GM18498 (cell line): ENCODE data around the gene ALK.

Experiments
- ATAC-seq: cut with Tn5 transposase; IDR thresholded peaks from one replicate; pipeline ENCODE4 v1.9.1; 2021; ENCODE audit warnings: mild to moderate bottlenecking, moderate library complexity; ENCODE audit not compliant: unreplicated experiment

Gene ALK

DNA sequence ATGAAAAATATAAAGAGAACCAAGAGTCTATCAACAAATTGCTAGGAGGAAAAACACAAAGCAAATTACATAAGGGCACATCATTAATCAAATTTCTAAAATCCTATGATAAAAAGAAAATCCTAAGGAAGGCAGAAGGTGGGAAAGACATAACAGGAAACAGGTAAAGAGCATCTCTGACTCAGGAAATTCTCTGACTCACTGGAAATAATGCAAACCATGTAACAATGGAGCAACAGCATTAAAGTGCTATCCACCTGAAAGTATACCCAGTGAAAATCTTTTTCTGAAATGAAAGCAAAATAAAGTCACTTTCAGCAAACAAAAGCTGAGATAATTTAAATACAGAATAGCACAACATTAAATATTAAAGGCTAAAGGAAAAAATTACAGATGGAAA, 10.9 kb downstream of the ALK start:
- ATAC-seq = no peak

DNA sequence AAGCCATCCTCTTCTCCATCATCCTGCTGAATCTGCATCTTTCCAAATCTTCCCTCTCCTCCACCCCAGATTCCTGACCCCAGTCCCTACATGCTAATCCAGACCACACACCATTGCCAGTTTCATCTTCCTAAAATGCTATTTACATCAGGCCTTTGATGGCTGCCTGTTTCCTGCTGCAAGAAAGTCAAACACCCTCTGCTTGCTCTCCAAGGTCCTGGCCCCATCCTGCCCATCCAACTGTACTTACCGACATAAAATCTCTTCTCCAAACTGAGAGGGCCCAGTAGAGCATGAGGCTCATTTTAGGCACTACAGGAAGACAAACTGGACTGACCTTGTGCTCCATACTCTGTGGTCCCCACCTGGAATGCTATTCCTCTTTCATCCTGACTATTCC, 19.0 kb downstream of the ALK start:
- ATAC-seq = no peak

DNA sequence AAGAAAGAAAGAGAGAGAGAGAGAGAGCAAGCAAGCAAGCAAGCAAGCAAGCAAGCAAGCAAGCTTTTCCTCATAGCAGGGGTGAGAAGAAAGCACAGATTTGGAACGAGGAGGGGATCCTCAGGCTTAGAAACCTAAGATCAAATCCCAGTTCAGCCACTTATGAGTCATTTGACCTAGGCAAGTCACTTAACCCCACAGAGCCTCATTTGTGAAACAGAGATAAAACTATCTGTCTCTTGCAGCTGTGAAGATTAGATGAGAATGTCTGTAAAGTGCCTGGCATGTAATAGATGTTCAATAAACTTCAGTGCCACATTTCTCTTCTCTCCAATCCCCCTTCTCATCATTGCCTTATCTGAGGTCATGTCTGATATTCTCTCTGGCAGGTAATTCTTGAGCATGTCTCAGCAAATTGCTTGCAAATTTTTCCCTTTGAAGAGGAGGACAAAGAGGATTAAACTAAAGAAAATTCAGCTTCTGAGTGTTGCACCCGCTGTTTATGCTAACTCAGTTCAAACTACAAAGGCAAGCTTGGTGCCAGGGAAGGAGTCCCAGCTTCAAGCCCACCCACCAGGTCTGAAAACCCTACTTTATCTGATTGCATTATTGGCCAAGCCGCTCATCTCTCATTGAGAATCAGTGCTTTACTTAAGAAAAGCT, 20.3 kb downstream of the ALK start:
- ATAC-seq = no peak

DNA sequence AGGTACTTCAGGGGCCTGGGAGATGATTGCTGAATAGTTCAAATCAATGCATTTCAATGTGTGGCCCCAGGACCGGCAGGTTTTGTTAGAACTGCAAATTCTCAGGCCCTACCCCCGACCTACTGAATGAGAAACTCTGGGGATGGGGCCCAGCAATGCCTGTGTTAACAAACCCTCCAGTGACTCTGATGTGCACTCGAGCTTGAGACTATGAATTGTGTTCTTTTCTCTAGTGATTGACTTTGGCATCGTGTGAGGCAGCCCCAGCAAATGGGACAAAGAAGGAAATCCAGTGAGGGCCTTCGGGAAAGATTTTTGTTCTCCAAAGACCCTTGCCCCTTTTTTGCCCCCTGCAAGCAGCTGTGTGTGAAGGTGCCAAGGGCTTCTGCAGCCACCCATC, 22.4 kb downstream of the ALK start:
- no peak for ATAC-seq

DNA sequence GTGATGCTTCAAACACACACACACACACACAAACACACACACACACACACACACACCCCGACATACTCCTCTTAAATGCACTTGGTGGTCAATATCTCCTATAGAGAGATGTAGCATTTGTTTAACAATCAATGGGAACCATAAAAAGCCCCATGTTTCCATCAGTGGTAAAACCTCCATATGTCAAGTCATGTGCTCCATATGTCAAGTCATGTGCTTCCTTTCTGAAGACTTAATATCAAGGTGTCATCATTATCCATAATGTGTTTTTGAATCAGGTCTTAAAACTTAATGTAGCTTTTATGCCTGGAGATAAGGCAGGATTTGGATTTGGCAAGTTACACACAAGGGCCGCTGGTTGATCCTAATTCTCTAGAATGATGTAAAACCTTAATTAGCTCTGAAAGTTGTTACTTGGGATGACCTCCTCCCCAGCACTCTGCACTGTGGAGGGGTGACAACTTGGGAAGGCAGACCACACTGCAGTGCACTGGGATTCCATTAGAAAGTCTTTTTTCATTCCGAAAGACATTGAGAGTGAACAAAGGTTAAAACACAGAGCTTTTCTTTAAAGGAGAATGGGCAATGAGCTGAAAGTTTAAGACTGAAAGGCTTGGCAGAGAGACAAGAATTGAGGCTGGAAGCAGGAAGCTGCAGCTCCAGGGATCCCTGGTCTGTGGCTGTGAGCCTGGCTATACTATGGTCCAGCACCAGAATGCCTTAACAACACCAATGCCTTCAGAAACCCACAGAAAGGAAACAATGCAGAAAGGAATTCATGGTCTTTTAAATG, 26.4 kb downstream of the ALK start:
- ATAC-seq = no peak

DNA sequence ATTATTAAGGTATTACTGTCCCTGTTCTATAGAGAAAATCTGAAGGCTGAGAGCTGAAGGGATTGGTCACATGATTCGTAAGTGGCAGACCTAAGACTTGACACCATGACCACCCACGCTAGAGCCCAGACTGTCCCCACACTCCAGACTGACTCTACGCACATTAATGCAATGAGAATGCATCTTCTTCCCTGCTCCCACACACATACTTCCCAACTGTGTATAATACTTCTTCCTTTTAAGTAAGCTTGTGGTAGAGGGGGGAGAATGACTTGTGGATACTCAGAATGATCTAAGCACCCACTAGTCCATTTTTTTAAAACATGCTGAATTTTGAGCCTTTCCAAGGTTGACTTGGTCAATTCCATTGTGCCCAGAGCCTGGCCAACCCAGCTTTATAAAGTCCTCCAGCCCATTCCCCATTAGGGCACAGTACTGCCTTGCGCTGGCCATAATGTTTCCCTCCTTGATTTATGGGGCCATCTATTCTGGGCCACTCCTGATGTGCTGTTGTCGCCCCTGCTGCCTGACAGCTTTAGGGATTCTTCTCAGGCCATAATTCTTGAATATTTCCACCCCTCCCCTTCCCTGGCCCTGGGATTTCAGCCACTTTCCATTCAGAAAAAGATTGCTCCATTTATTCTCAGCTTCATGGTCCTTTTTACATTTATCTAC, 28.7 kb downstream of the ALK start:
- no peak for ATAC-seq

DNA sequence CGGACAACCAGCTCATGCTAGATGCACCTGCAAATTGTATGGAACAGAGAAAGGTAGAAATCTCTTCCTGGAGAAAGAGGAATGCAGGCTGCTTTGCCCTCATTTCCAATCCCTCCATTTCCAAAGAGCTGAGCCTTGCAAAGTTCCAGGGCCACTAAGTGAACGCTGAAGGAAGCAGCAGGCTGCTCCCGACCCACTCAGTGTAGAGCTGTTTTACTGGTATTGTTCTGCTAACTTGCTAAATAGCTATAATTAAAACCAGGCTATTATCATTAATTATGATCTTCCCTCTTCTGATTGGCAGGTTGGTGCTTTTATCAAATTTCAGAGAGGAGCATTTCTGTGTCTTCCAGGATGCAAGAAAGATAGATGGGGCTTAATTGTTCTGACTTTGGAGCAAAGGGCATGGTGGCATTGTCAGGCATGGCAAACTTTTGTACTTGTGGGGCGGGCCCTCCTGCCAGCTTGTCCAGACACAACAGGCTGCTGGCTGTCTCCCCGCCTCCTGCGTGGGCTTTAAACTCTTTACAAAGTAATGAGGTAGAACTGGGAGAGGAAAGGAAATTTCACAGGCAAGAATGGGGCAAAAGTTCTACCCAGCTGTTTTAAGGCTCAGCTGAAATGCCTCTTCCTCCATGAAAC, 40.2 kb downstream of the ALK start:
- no peak for ATAC-seq

DNA sequence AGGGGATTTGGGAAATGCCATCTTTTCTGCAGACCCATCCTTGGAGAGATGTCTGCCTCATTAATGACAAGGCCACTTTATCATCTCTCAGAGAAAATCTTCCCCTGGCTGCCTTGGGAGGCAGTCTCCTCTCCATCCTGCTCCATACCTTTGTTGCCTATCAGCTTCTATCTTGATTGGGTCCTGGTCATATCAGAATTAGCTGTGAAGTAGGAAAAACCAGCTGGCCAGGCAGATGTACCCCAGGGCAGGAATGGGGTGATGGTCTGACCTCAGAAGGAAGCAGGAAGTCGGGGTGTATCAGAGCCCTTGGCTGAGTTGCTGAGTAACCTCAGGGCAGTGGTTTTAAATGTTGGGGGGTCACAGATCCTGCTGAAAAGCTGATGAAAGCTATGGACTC, 41.3 kb downstream of the ALK start:
- no peak for ATAC-seq

DNA sequence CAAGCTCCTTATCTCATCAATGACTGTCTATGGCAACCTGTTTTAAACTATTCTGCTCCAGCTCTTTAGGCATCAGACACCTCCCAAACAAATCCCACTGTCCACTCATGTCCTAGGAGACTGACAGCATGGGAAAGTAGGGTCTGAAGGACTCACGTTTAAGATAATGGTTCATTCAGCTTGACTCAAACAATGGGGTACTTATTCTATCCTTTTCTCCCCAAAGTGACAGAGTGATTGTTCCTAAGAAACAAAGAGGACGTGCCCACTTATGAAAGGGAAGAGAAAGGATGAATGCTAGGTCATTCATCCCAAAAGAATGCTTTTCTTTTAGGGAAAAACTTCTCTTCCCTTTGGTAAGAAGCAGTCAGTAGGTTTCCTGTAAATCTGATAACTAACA, 41.9 kb downstream of the ALK start:
- ATAC-seq = no peak

DNA sequence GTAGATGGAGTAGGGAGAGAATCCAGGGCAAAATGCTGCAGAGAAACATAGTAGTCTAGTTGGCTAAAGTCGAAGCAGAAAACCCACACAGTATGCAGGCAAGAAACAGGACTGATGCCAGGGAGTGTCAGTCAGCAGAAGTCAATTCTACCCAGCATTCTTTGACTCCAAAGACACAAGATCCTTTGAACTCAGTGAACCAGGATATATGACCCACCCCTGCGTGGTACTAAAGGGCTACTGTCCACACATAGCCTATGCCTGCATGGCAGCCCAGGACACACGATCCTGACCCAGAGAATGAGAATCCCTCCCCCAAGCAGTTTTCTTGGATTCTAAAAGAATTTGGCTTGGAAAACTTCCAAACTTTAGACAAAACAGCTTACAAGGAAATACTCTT, 42.5 kb downstream of the ALK start:
- no peak for ATAC-seq

DNA sequence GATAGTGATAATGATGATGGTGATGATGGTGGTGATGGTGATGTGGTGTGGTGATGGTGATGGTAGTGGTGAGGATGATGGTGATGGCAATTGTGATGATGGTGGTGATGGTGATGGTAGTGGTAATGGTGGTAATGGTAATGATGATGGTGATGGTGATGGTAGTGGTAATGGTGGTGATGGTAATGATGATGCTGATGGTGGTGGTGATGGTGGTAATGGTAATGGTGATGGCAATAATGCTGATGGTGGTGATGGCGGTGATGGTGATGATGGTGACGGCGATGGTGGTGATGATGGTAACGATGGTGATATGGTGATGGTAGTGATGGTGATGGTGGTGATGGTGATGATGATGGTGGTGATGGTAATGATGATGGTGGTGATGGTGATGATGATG, 45.0 kb downstream of the ALK start:
- ATAC-seq = no peak

DNA sequence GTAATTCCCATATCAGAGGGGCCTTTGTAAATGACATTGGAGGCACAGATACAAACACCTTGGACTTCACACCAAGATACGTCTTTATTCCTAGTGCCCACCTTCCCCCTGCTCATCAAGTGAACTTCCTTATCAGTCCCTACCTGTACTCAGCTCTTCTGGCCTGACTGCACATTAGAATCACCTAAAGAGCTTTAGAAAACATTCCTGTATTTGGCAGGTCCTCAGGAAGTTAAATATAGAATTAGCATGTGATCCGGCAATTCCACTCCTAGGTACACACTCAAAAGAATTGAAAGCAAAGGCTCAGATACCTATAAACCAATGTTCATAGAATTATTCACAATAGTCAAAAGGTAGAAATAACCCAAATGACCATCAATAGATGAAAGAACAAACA, 46.6 kb downstream of the ALK start:
- ATAC-seq = no peak

DNA sequence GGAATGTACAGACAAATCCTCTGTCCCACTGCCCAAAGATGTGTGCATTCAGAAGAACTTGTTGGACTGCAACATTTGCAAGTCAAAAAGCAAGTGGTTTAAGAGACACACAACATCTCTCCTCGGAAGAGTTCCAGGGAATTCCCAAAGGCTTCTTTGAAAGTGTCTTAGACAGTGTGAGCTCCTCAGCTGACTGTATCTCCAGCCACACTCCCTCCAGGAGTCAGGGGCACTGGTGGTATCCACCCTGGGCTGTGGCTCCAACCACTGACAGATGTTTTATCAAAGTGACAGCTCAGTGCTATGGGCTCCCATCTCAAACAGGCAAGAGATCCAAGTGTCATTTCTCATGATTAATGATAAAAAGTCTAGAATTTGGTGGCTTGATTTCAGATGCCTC, 48.5 kb downstream of the ALK start:
- no peak for ATAC-seq

DNA sequence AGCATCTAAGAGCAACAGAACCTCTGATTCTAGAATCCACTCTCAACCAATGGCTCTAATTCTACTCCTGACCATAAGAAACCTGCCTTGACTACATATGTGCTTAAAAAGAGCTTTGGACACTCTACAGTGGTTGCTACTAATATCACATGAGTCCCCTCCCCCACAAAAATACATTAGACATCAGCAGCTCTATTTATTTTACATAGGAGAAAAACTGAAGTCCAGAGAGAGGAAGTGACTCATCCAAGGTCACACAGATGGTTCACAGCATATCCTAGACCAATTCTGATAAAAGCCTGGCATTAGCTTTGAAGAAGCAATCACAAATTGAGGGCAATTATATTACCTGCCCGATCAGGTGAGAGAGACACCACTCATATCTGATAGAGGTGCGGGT, 49.8 kb downstream of the ALK start:
- no peak for ATAC-seq

DNA sequence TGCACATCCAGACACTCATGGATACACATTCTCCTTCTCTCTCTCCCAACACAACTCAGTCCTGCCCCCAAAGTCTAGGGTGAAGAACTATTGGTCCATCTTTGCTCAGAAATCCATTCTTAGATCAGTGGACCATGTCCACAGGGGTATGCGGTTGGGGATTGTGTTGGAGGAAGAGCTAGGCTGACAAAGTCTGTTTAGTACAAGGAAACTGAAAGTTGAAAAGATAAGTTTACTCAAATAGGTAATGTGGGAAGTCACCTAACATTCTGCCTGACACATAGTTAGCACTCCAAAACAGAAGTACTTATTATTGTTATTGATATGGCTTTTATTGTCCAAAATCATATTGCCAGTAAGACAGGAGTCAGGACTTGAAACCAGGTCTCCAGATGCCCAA, 55.9 kb downstream of the ALK start:
- ATAC-seq = peak; percentile 47

DNA sequence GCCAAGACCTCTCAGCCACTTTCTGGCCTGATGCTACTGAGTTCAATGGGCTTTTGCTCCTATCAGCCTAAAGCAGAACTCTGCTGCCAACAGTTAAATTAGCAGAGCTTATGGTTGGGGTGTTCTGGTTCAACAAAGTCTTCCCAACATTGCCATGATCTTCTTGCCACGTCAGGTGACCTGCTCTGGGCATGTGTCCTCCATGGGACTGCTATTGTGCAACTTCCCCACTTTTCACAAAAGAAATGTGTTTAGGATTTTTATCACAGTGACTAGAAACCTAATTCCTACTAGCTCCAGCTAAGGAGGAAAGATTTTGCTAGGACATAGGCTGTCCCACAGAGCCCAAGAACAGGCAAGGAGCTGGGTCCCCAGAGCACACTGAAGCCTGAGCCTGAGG, 56.4 kb downstream of the ALK start:
- ATAC-seq = no peak

DNA sequence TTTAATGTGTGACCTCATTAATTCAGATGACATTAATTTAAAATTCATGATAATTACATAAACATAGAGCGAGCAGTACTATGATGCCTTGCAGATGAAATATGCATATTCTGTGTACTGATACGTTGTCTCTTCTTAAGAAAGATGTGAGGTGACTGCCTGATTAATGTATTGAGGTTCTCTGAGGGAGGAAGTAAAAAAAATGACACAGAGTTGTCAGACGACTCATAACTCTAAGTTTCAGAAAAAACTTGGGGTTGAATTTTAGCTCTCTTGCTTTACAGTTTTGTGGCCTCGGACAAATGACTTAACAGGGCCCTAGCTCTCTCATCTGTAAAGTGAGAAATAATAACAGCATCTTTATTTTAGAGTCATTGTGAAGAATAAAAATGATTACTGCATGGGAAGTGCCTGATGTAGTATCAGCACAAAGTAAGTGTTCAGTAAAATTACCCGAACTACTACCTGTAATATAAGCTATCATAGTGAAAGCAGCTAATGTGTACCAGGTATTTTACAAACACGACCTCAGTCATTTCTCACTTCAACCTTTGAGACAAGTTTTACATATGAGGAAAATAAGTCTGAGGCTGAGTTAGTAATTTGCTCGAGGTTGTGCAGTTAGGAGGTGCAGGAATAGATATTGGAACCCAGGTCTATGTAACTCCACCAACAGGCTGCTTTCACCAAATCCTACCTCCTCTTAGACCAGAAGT, 65.3 kb downstream of the ALK start:
- no peak for ATAC-seq

DNA sequence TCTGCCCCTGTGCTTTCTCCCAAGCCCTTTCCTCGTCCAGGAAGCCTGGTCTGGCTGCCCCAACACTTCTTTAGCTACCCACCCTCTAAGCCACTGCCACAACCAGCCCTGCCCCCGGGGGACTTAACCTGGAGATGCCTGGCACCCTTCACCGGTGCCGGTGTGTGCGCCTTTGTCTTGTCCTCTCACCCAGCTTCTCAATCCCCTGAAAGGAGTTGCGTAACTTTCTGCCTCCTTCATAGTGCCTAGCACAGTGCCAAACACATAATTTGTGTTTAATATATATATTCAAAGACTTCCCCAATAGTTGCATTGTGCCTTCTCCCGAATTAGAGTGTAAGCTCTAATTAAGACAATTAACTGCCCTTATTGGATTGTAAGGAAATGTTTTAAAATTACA, 70.6 kb downstream of the ALK start:
- ATAC-seq = no peak

DNA sequence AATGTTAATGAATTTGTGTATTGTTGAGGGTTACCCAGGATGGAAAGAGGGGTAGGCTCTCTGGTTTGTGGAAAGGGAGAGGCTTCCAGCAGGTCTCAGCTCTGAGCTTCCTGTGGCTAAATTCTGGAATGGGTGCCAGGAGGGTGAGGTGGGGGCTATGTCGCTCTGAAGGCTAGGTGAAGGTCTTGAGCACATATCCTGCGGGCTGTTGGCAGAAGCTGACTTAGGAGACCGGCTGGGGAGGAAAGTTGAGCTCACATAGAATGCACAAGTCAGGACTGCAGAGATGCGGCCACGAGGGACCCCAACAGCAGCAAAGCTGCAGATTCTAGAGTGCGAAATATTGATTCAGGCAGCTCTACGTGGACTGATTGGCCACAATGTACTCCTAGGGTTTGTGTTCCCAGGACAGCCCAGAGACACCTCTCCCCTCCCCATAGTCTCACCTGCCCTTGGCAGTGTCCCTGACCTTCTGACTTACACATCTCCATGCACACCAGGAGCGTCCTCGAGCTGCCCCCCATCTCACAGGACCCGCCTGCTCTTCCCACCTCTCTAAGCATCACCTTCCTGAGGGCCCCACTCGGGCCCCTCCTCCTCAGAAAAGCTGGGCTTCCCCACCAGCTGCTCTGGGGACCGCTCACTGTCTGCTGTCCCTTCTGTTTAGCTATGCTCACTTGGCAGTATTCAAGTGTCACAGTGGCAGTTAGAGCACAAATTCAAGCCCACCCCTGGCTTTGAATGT, 72.6 kb downstream of the ALK start:
- ATAC-seq = no peak

DNA sequence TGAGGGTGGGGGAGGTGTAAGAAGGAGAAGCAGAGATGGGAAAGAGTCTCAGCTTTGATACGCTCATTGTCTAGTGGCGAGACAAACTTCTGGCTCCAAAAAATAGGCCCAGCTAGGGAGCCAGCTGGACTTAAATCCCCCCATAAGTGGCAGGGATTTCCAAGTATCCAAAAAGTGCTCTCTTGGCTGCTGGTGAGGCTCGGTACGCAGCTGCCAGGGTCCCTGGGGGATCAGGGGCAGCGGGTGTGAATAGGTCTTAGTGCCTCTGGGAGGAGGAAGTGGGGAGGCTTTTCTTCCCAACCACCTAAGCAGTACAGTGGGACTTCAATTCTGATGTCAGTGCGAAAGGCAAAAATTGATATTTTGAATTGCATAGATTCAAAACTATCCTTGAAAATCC, 73.5 kb downstream of the ALK start:
- ATAC-seq = no peak
